Neuronal stem cell (in vitro differentiated cells): ENCODE measurements around the gene ARHGEF12.

Source experiments
- DNase-seq: peaks from one replicate; pipeline ENCODE4 v3.0.0-alpha.2; 2013; ENCODE audit warnings: low spot score
- H2AFZ ChIP-seq: one replicate; pipeline ENCODE4 v1.6.1; 2013; ENCODE audit warnings: mild to moderate bottlenecking, low read length, inconsistent platforms
- H2AK5ac ChIP-seq: 2 replicates; pipeline ENCODE4 v1.6.1; 2013; ENCODE audit warnings: low read depth, mild to moderate bottlenecking, inconsistent platforms, low read length, moderate library complexity, mixed read lengths
- H2BK120ac ChIP-seq: 2 replicates; pipeline ENCODE4 v1.6.1; 2013; ENCODE audit warnings: low read depth, mild to moderate bottlenecking, inconsistent platforms, low read length, moderate library complexity, mixed read lengths
- H2BK12ac ChIP-seq: one replicate; pipeline ENCODE4 v1.6.1; 2013; ENCODE audit warnings: low read length, inconsistent platforms
- H2BK15ac ChIP-seq: 2 replicates; pipeline ENCODE4 v1.6.1; 2013; ENCODE audit warnings: mild to moderate bottlenecking, low read length, inconsistent platforms, mixed read lengths
- H2BK5ac ChIP-seq: one replicate; pipeline ENCODE4 v1.6.1; 2013; ENCODE audit warnings: inconsistent platforms, mild to moderate bottlenecking, low read length, moderate library complexity
- H3K14ac ChIP-seq: one replicate; pipeline ENCODE4 v1.6.1; 2013; ENCODE audit warnings: low read length, inconsistent platforms
- H3K18ac ChIP-seq: 2 replicates; pipeline ENCODE4 v1.6.1; 2013; ENCODE audit warnings: low read length, inconsistent platforms
- H3K23ac ChIP-seq: 2 replicates; pipeline ENCODE4 v1.6.1; 2013; ENCODE audit warnings: low read depth, mild to moderate bottlenecking, mixed read lengths, low read length, inconsistent platforms; ENCODE audit not compliant: poor library complexity
- H3K27ac ChIP-seq: replicated peaks from 3 replicates; pipeline ENCODE4 v1.5.1; 2013; ENCODE audit warnings: low read length, inconsistent platforms
- H3K27me3 ChIP-seq, 3 experiments: 2 replicates each; pipeline ENCODE4 v1.6.1; 2013; ENCODE audit warnings: low read length in 3 of 3, mild to moderate bottlenecking in 2 of 3, inconsistent platforms in 1 of 3, low read depth in 1 of 3, mixed read lengths in 1 of 3, moderate library complexity in 1 of 3; ENCODE audit not compliant: control insufficient read depth in 3 of 3, insufficient read depth in 3 of 3
- H3K36me3 ChIP-seq, 2 donors: replicated peaks in 1 of 2; 2 replicates each; pipeline ENCODE4 v1.6.1; 2013; ENCODE audit warnings: low read length in 2 of 2; ENCODE audit not compliant: control insufficient read depth in 2 of 2, insufficient read depth in 2 of 2
- H3K4ac ChIP-seq: 2 replicates; pipeline ENCODE4 v1.6.1; 2013; ENCODE audit warnings: inconsistent platforms, mild to moderate bottlenecking, low read length, moderate library complexity
- H3K4me1 ChIP-seq, 2 donors: 1 replicate in 1 of 2; 2 replicates in 1 of 2; pipeline ENCODE4 v1.6.1; 2013; ENCODE audit warnings: low read length in 2 of 2, low read depth in 1 of 2; ENCODE audit not compliant: control insufficient read depth in 2 of 2, insufficient read depth in 1 of 2
- H3K4me2 ChIP-seq: one replicate; pipeline ENCODE4 v1.6.1; 2013; ENCODE audit warnings: mild to moderate bottlenecking, low read length, inconsistent platforms; ENCODE audit not compliant: insufficient read depth, poor library complexity, severe bottlenecking
- H3K4me3 ChIP-seq, 2 donors: 2 replicates each; pipeline ENCODE4 v1.5.1; 2013; ENCODE audit warnings: low read length in 2 of 2, mild to moderate bottlenecking in 2 of 2, inconsistent platforms in 1 of 2, moderate library complexity in 1 of 2
- H3K79me1 ChIP-seq: one replicate; pipeline ENCODE4 v1.6.1; 2013; ENCODE audit warnings: low read depth, mild to moderate bottlenecking, inconsistent platforms, low read length, moderate library complexity
- H3K9ac ChIP-seq: one replicate; pipeline ENCODE4 v1.6.1; 2013; ENCODE audit warnings: mild to moderate bottlenecking, low read depth, low read length, inconsistent platforms; ENCODE audit not compliant: poor library complexity
- H3K9me3 ChIP-seq, 2 donors: replicated peaks in 1 of 2; 2 replicates each; pipeline versions ENCODE3 to v1.6.1; 2013; ENCODE audit warnings: low read length in 2 of 2, mild to moderate bottlenecking in 2 of 2, inconsistent platforms in 1 of 2, low read depth in 1 of 2, mixed read lengths in 1 of 2, moderate library complexity in 1 of 2; ENCODE audit not compliant: control insufficient read depth in 2 of 2, insufficient read depth in 1 of 2
- H4K8ac ChIP-seq: one replicate; pipeline ENCODE4 v1.6.1; 2013; ENCODE audit warnings: low read depth, mild to moderate bottlenecking, inconsistent platforms, low read length, moderate library complexity
- H4K91ac ChIP-seq: one replicate; pipeline ENCODE4 v1.6.1; 2013; ENCODE audit warnings: low read length, low read depth, mild to moderate bottlenecking, inconsistent platforms; ENCODE audit not compliant: poor library complexity
- WGBS, 2 donors: extraction: QIAGEN DNeasy Blood & Tissue Kit; methylation state at CpG; one replicate each; pipeline ENCODE4 v1.1.7; 2013; ENCODE audit warnings: missing lambda C conversion rate in 2 of 2, mixed read lengths in 1 of 2; ENCODE audit not compliant: insufficient read length in 2 of 2, insufficient replicate concordance in 1 of 2; ENCODE audit errors: extremely low coverage in 2 of 2; 5-methylcytosine and 5-hydroxymethylcytosine counted together

ARHGEF12 gene

DNA sequence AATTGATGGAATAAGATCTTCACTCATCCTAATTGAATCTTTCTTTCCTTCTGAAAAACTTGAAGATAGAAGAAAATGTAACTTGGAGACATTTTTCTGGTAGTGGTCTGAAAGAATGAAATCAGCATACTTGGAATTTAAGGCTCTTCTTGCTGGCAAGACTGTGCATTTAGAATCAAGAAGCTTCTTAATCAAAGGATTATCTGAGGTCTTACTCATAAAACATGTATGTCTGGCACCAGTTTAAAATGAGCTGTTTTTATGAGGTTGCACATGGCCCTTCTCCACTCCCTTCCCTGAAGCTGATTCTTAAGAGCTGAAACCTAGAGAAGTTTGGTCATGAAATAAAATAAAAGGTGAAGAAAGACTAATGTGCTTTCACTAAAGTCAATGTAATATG, 77.3 kb downstream of the ARHGEF12 start:
- Histone ChIP-seq H3K4ac (no peak overlapping the region), H2BK15ac (no peak overlapping the region), H2BK12ac (no peak overlapping the region), H2AFZ (no peak overlapping the region), H3K23ac (no peak overlapping the region), H3K14ac (no peak overlapping the region), H4K91ac (no peak overlapping the region), H3K36me3 (peaks cover 0 to 76% of the 10 kb centered on the region in 2 donors), H3K27me3 (no peaks in the 10 kb centered on the region), H3K4me1 (no peaks in the 10 kb centered on the region), H2BK120ac (no peak overlapping the region), H3K9me3 (no peaks in the 10 kb centered on the region), H4K8ac (no peak overlapping the region), H3K18ac (no peak overlapping the region), H2BK5ac (no peak overlapping the region), H3K9ac (no peak overlapping the region), H3K79me1 (no peaks in the 10 kb centered on the region), H2AK5ac (no peak overlapping the region), H3K4me3 (no peak overlapping the region), H3K27ac (no peak overlapping the region), H3K4me2 (no peak overlapping the region)
- DNase-seq = no peak

DNA sequence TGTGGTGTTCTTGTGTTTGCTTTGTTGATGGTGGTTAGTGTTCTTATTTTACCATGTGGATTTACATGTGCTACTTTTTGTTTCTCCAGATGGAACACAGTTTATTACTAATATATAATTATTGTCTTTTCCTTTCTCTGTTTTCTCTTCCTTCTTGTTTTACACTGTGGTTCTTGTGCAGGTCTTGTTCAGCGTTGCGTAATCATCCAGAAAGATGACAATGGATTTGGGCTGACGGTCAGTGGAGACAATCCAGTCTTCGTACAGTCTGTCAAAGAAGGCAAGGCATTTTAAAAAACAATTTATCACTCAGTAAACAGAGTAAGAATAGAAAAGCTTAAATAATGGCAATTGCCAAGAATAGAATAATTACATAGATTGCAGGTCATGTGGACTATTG, 84.4 kb downstream of the ARHGEF12 start:
- Histone ChIP-seq H3K14ac (no peak overlapping the region), H2BK15ac (no peak overlapping the region), H3K4me1 (no peaks in the 10 kb centered on the region), H2AFZ (no peak overlapping the region), H3K79me1 (no peaks in the 10 kb centered on the region), H3K4me3 (no peak overlapping the region), H3K27me3 (no peaks in the 10 kb centered on the region), H3K4ac (no peak overlapping the region), H2BK120ac (no peak overlapping the region), H2BK5ac (no peak overlapping the region), H3K27ac (no peak overlapping the region), H2AK5ac (no peak overlapping the region), H4K8ac (no peak overlapping the region), H2BK12ac (no peak overlapping the region), H3K9ac (no peak overlapping the region), H3K4me2 (no peak overlapping the region), H3K23ac (no peak overlapping the region), H4K91ac (no peak overlapping the region), H3K18ac (no peak overlapping the region), H3K9me3 (no peaks in the 10 kb centered on the region), H3K36me3 (peaks cover 2 to 85% of the 10 kb centered on the region in 2 donors)
- DNase-seq = no peak
- WGBS, 2 donors = no CpG with 5 or more reads among the region's 4 CpGs

DNA sequence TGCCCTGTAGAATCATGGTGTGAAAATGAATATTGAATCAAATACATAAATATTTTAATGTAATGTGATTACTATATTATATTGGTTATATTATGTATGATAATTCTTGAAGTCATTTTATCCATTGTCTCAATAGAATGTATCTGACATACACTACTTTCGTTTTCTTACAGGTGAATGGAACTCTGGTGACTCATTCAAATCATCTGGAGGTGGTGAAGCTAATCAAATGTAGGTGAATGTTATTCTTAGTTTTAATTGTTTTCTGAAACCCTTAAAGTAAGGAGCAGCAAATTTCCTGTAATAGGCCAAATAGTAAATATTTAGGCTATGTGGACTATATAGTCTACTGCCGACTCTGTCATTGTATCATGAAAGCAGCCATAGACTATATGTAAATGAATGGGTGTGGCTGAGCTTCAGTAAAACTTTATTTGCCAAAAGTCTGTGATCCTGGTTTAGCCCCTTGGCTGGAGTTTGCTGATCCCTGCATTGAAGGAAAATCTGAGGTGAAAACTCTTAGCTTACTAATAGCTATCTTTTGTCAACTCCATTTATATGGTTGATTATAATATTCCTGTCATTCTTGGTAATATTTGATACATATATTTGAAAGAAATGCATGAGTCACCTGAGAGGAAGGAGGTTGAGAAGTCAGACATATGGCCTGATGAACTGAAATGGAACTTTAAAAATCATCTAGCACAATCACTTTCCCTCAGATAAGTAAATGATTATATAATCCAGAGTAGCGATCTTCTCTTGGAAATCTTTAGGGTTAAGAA, 88.2 kb downstream of the ARHGEF12 start:
- Histone ChIP-seq H2AK5ac (no peak overlapping the region), H3K4ac (no peak overlapping the region), H3K79me1 (no peaks in the 10 kb centered on the region), H4K8ac (no peak overlapping the region), H3K9ac (no peak overlapping the region), H3K36me3 (peaks cover 2 to 90% of the 10 kb centered on the region in 2 donors), H2BK120ac (no peak overlapping the region), H2BK12ac (no peak overlapping the region), H3K27ac (no peak overlapping the region), H3K4me2 (no peak overlapping the region), H3K23ac (no peak overlapping the region), H3K4me3 (no peak overlapping the region), H4K91ac (no peak overlapping the region), H2AFZ (no peak overlapping the region), H3K27me3 (no peaks in the 10 kb centered on the region), H2BK15ac (no peak overlapping the region), H3K14ac (no peak overlapping the region), H3K18ac (no peak overlapping the region), H3K9me3 (no peaks in the 10 kb centered on the region), H3K4me1 (no peaks in the 10 kb centered on the region), H2BK5ac (no peak overlapping the region)
- no CpG with 5 or more reads among the region's 3 CpGs for WGBS, 2 donors
- DNase-seq = no peak

DNA sequence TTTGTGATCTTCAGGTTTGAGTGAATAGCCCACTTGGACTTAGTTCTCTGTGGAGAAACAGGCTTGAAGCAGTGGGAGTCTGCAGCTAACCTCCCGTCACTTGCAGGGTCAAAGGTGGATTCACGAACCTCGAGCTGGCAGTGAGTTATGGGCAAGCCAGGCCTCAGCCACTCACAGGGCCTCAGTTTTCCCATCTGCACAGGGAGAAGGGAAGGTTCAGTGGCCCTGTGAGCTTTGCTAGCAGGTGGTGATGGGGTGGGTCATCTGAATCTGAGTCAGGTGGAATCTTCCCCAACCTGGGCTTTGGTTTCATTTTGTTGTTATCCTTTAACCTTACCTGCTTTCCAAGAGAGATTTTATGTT, 88.7 kb downstream of the ARHGEF12 start:
- Histone ChIP-seq H3K79me1 (no peaks in the 10 kb centered on the region), H3K14ac (no peak overlapping the region), H3K27me3 (no peaks in the 10 kb centered on the region), H4K8ac (no peak overlapping the region), H3K4me1 (no peaks in the 10 kb centered on the region), H3K4ac (no peak overlapping the region), H3K36me3 (peaks cover 2 to 90% of the 10 kb centered on the region in 2 donors), H2BK15ac (no peak overlapping the region), H2BK120ac (no peak overlapping the region), H3K4me3 (no peak overlapping the region), H3K27ac (no peak overlapping the region), H3K23ac (no peak overlapping the region), H2BK5ac (no peak overlapping the region), H3K18ac (no peak overlapping the region), H3K4me2 (no peak overlapping the region), H2AFZ (no peak overlapping the region), H4K91ac (no peak overlapping the region), H2AK5ac (no peak overlapping the region), H3K9ac (no peak overlapping the region), H2BK12ac (no peak overlapping the region), H3K9me3 (no peaks in the 10 kb centered on the region)
- WGBS, 2 donors = no CpG with 5 or more reads among the region's 3 CpGs
- DNase-seq = no peak
